GM18526 (cell line): ENCODE data around the gene GUCY1B1.

Source experiments
- POLR2A ChIP-seq: IDR thresholded peaks from 3 replicates; pipeline ENCODE4 v1.6.1; 2011; ENCODE audit not compliant: insufficient read length; ENCODE audit errors: extremely low read depth

Gene GUCY1B1

DNA sequence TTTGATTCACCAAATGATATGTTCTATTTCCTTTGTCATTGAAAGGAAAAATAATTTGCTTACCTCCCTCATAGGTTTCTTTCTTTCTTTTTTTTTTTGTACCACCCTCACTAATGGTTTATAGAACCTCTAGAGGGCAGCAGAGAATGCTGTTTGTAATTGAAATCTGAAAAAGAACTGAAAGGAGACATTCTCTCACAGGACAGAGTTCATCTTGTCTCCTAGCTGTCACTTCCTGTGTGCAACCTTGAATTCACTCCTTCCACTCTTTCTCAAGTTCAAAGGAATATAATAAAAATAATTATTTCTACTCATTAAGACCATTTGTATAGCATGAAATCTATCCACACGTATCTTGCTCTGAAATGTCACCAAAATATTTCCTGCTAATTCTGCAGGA, 51.0 kb downstream of the GUCY1B1 start:
- no peak for TF ChIP-seq POLR2A

DNA sequence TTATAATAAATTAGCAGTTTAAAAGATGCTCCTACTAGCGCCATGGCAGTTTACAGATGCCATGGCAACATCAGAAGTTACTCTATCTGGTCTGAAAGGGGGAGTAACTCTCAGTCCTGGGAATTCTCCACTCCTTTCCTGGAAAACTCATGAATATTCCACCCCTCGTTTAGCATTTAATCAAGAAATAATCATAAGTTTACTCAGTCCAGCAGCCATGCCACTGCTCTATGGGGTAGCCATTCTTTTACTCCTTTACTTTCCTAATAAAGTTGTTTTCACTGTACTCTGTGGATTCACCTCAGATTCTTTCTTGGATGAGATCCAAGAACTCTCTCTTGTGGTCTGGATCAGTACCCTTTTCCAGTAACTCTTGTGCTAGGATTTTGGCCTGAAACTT, 52.3 kb downstream of the GUCY1B1 start:
- no peak for TF ChIP-seq POLR2A

DNA sequence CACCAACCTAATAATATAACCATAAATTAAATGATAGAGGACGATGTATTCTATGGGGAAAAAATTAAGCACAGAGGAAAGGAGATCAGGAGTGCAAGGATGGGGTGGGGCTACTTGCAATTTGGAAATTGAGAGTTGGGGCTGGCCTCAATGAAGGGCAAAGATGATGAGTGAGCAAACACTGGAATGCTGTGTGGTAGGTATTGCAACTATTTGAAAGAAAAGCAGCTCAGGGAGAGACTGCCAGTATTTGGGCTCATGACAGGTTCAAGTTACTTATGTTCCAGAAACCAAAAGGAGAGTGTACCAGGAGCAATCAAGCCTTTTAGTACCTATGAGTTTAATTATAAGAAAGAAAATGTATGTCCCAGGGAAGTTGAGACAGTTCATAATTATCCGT, 59.8 kb downstream of the GUCY1B1 start:
- no peak for TF ChIP-seq POLR2A

DNA sequence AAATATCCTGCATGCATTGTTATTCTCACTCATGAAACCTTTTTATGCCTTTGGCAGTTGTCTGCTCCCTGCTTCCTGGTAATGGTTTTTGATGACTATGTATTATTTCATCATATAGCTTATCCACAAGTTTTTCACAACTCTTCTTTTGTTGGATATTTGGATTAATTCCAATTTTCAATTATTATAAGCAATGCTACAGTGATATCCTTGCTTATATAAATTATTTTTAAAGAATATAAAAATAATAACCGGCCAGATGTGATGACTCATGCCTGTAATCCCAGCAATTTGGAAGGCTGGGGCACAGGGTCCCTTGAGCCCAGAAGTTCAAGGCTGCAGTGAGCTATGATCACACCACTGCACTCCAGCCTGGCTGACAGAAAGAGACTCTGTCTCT, 60.2 kb downstream of the GUCY1B1 start:
- TF ChIP-seq POLR2A = no peak

DNA sequence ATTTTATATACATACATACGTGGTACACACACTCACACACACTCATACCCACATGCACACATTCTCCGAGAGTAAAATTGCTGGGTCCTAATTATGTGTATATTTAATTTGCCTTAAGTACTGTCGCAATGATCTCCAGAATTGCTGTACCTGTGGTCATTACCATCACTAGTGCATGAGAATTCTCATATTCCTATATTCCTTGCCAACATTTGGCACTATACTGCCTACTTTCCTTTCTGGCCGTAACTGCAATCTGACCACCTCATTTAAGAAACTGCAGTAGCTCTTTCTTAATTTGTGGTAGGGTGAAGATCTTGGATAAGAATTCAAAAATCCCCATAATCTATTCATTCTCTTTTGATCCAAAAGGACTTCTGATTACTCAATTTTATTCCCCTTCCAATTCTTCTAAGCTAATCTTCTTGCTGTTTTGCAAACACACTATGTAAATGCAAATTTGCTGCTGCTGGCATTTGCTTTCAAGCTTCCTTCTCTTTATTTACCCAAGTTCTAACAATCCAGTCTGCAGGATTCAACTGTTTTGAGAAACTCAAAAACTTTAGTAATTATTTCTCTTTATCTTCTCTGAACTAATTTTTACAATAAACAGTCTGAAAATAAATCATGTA, 62.2 kb downstream of the GUCY1B1 start:
- TF ChIP-seq POLR2A = no peak

GRCh38 chr4:155822572-155822971, 63.8 kb downstream of the GUCY1B1 start:
- TF ChIP-seq POLR2A = no peak

DNA sequence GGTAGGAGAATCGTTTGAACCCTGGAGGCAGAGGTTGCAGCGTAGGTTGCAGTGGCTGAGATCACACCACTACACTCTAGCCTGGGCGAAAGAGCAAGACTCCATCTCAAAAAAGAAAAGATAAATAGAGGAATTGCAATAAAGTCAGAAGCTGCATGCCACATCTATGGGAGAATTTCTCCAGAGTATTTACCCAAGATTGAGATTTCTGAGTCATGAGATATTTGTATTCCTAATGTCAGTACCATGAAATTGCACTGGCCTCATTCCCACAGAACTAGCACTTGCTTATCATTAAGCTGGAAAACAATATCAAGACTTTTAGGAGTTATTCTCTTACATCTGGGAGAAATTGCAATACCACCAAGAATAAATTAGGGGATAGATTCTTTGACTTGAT, 69.8 kb downstream of the GUCY1B1 start:
- TF ChIP-seq POLR2A = no peak

DNA sequence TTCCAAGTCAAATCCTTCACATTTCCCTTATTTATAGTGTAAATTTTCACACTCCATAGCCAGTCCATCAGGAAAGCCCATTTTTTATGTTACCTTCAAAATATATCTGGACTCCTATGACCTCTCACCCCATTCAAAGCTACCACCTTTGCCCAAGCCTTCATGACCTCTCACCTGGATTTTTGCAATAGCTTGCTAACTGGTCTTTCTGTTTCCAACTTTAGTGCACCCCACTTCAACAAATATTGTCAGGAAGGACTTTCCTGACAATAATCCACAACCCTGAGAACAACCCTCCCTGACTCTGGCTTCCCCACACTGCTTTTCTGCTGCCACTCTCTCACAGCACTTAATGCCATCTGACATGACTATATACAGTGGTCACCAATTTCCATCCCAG, 73.8 kb downstream of the GUCY1B1 start:
- TF ChIP-seq POLR2A = no peak

GRCh38 chr4:155837203-155837796, 78.5 kb downstream of the GUCY1B1 start:
- TF ChIP-seq POLR2A = no peak

- TF ChIP-seq POLR2A = no peak
Observed at GRCh38 chr4:155842080-155842479, 83.3 kb downstream of the GUCY1B1 start.

DNA sequence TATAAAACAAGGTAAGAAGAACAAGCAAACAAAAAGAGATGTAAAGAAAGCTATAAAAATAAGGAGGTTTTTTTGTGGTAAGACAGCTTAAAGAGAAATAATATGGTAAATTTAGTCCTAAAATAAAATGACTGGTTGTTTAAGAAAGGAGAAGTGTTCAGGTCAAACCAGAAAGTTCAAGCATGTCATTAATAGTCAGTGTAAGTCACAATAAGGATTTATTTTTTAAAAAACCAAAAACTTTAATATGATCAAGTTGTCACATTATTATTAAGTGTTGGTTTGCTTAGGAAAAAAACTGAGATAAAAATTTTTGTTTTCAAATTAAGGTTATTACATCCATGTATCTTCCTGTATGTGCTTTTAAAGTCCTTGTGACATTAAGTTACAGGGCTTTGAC, 88.1 kb downstream of the GUCY1B1 start:
- no peak for TF ChIP-seq POLR2A

GRCh38 chr4:155849042-155849441, 90.2 kb downstream of the GUCY1B1 start:
- TF ChIP-seq POLR2A = no peak

- no peak for TF ChIP-seq POLR2A
Observed at GRCh38 chr4:155853189-155853588, 94.4 kb downstream of the GUCY1B1 start.

GRCh38 chr4:155854582-155855226, 95.9 kb downstream of the GUCY1B1 start:
- no peak for TF ChIP-seq POLR2A

- TF ChIP-seq POLR2A = no peak
Observed at GRCh38 chr4:155855897-155856296, 97.1 kb downstream of the GUCY1B1 start.
